ENCODE data around the gene PLXNB3.

Gene PLXNB3

GRCh38 chrX:153779891-153780677 is 16.0 kb downstream of the PLXNB3 start:
- Histone ChIP-seq H3K9me3 (ENCODE audit: control insufficient read depth, insufficient read depth, low read depth, low read length) (no peaks in the 10 kb centered on the region), H3K27ac (ENCODE audit: extremely low read depth, low read depth, low read length) (no peak overlapping the region), H3K4me1 (ENCODE audit: control insufficient read depth, insufficient read depth, low read length) (no peaks in the 10 kb centered on the region), H3K4me3 (ENCODE audit: low read depth, low read length) (no peak overlapping the region), H3K36me3 (ENCODE audit: control insufficient read depth in 2 of 2, insufficient read depth in 1 of 2, low read length in 2 of 2) (peaks cover 0 to 4% of the 10 kb centered on the region in 2 experiments; a peak in 1 of 3 replicates)
- POLR2A ChIA-PET, result interaction anchor here (0.7 to 3.3 kb wide), 3 partner anchors 14 to 148 kb away, joined by 3 to 16 read pairs (median 8); partner anchors contain the start of genes IDH3G and SSR4
- CTCF ChIA-PET, result interaction anchor here (0.6 to 1.2 kb wide), 7 partner anchors 17 to 128 kb away, joined by 3 to 4 read pairs (median 3); no protein-coding TSS in a partner anchor
- TF ChIP-seq ZNF175 (tag by site-specific recombination; IDR thresholded peaks at IDR 0.05) (no peak), ZNF350 (tag by site-specific recombination; IDR thresholded peaks at IDR 0.05) (no peak), TRIM28 (IDR thresholded peaks at IDR 0.05; ENCODE audit: borderline replicate concordance, low read length) (no peak), ZNF521 (tag by site-specific recombination; IDR thresholded peaks at IDR 0.05) (no peak), ZNF514 (tag by site-specific recombination; IDR thresholded peaks at IDR 0.05) (no peak), ZNF138 (tag by site-specific recombination; IDR thresholded peaks at IDR 0.05; ENCODE audit: borderline replicate concordance) (no peak), ZNF223 (tag by site-specific recombination; IDR thresholded peaks at IDR 0.05) (no peak), ZNF585B (tag by site-specific recombination; IDR thresholded peaks at IDR 0.05) (no peak), KLF1 (tag by site-specific recombination; IDR thresholded peaks at IDR 0.05) (no peak), PRDM2 (tag by site-specific recombination; IDR thresholded peaks at IDR 0.05; ENCODE audit: borderline replicate concordance) (no peak), ZBTB11 (tag by site-specific recombination; conservative IDR thresholded peaks at IDR 0.05; ENCODE audit: low read depth) (no peak), ZNF394 (tag by site-specific recombination; IDR thresholded peaks at IDR 0.05; ENCODE audit: borderline replicate concordance) (no peak), TSHZ1 (tag by site-specific recombination; IDR thresholded peaks at IDR 0.05; ENCODE audit: borderline replicate concordance) (no peak), ZNF768 (tag by site-specific recombination; IDR thresholded peaks at IDR 0.05) (no peak)
- TF ChIP-seq, protein P1, sequence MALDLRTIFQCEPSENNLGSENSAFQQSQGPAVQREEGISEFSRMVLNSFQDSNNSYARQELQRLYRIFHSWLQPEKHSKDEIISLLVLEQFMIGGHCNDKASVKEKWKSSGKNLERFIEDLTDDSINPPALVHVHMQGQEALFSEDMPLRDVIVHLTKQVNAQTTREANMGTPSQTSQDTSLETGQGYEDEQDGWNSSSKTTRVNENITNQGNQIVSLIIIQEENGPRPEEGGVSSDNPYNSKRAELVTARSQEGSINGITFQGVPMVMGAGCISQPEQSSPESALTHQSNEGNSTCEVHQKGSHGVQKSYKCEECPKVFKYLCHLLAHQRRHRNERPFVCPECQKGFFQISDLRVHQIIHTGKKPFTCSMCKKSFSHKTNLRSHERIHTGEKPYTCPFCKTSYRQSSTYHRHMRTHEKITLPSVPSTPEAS (tag by site-specific recombination; IDR thresholded peaks at IDR 0.05), result no peak
